NCI-H1417 (cell line): Measurements from ENCODE around the gene ACAD10.
"Not testable (repeated sequence)": the region's sequence is repeated elsewhere in the genome, so short reads cannot be mapped to it uniquely, and the experiment has no call there.

Source experiments
- DNase-seq, 3 experiments: peaks; one replicate each; lab custom pipeline; 2025; lab: John Stamatoyannopoulos, UW

Gene ACAD10

GRCh38 chr12:111685811-111686573, at the start of gene ACAD10, which contains the start of gene BRAP:
ACAD10 (plus strand) TSS chr12:111686053; CDS start chr12:111692710, 6,657 bp downstream.
BRAP (minus strand) TSS chr12:111685956; CDS start chr12:111685792, 164 bp downstream.
- DNase-seq = peak; percentile 96 to 97 (median 97)

- no peak for DNase-seq
Measured at GRCh38 chr12:111636209-111636945, 49.5 kb upstream of the ACAD10 start.

- DNase-seq = no peak
Measured at GRCh38 chr12:111638556-111638955, 47.3 kb upstream of the ACAD10 start.

- no peak for DNase-seq
Measured at GRCh38 chr12:111640506-111640905, 45.3 kb upstream of the ACAD10 start.

GRCh38 chr12:111642681-111643426, 43.0 kb upstream of the ACAD10 start:
- DNase-seq = no peak

GRCh38 chr12:111643427-111643826, 42.4 kb upstream of the ACAD10 start:
- DNase-seq = peak in 1 of 3 experiments; percentile 16

GRCh38 chr12:111645433-111645832, 40.4 kb upstream of the ACAD10 start:
- DNase-seq = no peak

GRCh38 chr12:111650912-111651311, 34.9 kb upstream of the ACAD10 start:
- DNase-seq = no peak

- not testable (repeated sequence) for DNase-seq
Measured at GRCh38 chr12:111652530-111652929, 33.3 kb upstream of the ACAD10 start.

GRCh38 chr12:111653596-111653995, 32.3 kb upstream of the ACAD10 start:
- no peak for DNase-seq

- DNase-seq = no peak
Measured at GRCh38 chr12:111655356-111655755, 30.5 kb upstream of the ACAD10 start.

GRCh38 chr12:111656016-111656415, 29.8 kb upstream of the ACAD10 start:
- no peak for DNase-seq

- no peak for DNase-seq
Measured at GRCh38 chr12:111664499-111664898, 21.4 kb upstream of the ACAD10 start.

GRCh38 chr12:111664961-111665865, 20.6 kb upstream of the ACAD10 start:
- DNase-seq = no peak

GRCh38 chr12:111672822-111673381, 13.0 kb upstream of the ACAD10 start:
- DNase-seq = no peak

- DNase-seq = peak in 1 of 3 experiments; percentile 13
Measured at GRCh38 chr12:111673503-111673902, 12.3 kb upstream of the ACAD10 start.

- DNase-seq = no peak
Measured at GRCh38 chr12:111677186-111677585, 8.7 kb upstream of the ACAD10 start.

- DNase-seq = not testable (repeated sequence)
Measured at GRCh38 chr12:111684485-111685198, 1.2 kb upstream of the ACAD10 start.

- peak in 1 of 3 experiments; percentile 70 for DNase-seq
Measured at GRCh38 chr12:111685322-111685810, 487 bp upstream of the ACAD10 start.

- no peak for DNase-seq
Measured at GRCh38 chr12:111686574-111687105, 787 bp downstream of the ACAD10 start.
